Activated naive CD4-positive, alpha-beta T cell (primary cell): ENCODE data around the gene PCCA.

Source experiments
- DNase-seq, 4 experiments: peaks; one replicate each; lab custom pipeline; 2025; lab: John Stamatoyannopoulos, UW

Gene PCCA

GRCh38 chr13:100527644-100528043 lies 438.8 kb downstream of the PCCA start:
- no peak for DNase-seq

GRCh38 chr13:100528353-100528752 lies 439.5 kb downstream of the PCCA start:
- no peak for DNase-seq

- no peak for DNase-seq
These were observed 439.9 kb downstream of the PCCA start for GRCh38 chr13:100528820-100529219.

- DNase-seq, result no peak
These were observed 440.9 kb downstream of the PCCA start for GRCh38 chr13:100529666-100530377.

- no peak for DNase-seq
These were observed 441.8 kb downstream of the PCCA start for GRCh38 chr13:100530671-100531213.

GRCh38 chr13:100532090-100532766 lies 443.3 kb downstream of the PCCA start:
- DNase-seq, result no peak

GRCh38 chr13:100532836-100533435 lies 444.0 kb downstream of the PCCA start:
- DNase-seq, result no peak

GRCh38 chr13:100533588-100534041 lies 444.7 kb downstream of the PCCA start:
- no peak for DNase-seq

GRCh38 chr13:100534147-100534843 lies 445.4 kb downstream of the PCCA start:
- DNase-seq, result no peak

GRCh38 chr13:100534911-100535310 lies 446.0 kb downstream of the PCCA start:
- no peak for DNase-seq

GRCh38 chr13:100535426-100536135 lies 446.7 kb downstream of the PCCA start:
- DNase-seq, result no peak

- DNase-seq, result no peak
These were observed 447.8 kb downstream of the PCCA start for GRCh38 chr13:100536643-100537180.

GRCh38 chr13:100537486-100537885 lies 448.6 kb downstream of the PCCA start:
- DNase-seq, result no peak

GRCh38 chr13:100537951-100538462 lies 449.1 kb downstream of the PCCA start:
- DNase-seq, result no peak

GRCh38 chr13:100540621-100541020 lies 451.7 kb downstream of the PCCA start:
- no peak for DNase-seq

- no peak for DNase-seq
These were observed 453.3 kb downstream of the PCCA start for GRCh38 chr13:100541897-100542825.

GRCh38 chr13:100542826-100543156 lies 453.9 kb downstream of the PCCA start:
- no peak for DNase-seq

- no peak for DNase-seq
These were observed 455.1 kb downstream of the PCCA start for GRCh38 chr13:100543872-100544602.
